Tibial nerve (tissue), 4 donors: ENCODE measurements around the gene DGKQ.

Experiments
- EP300 ChIP-seq, 2 donors: sonication (generic); formaldehyde crosslinking; IDR thresholded peaks; one replicate each; pipeline ENCODE4 v1.6.1; 2017; ENCODE audit warnings: antibody characterized with exemption in 2 of 2, mild to moderate bottlenecking in 1 of 2
- POLR2A ChIP-seq, 2 donors: fragments of 450-650 bp; IDR thresholded peaks; one replicate each; pipeline ENCODE4 v1.6.1; 2017; ENCODE audit warnings: antibody characterized with exemption in 2 of 2, mild to moderate bottlenecking in 2 of 2, moderate library complexity in 2 of 2
- TF ChIP-seq, protein P1 (sequence below), 5 experiments: fragments of 200-600 bp in 3 of 5; fragments of 450-650 bp in 2 of 5; sonication (generic) in 3 of 5; IDR thresholded peaks; one replicate each; pipeline ENCODE4 v1.5.1; 2016 to 2019; ENCODE audit warnings: antibody characterized with exemption in 5 of 5, mild to moderate bottlenecking in 3 of 5, moderate library complexity in 2 of 5

DNA sequence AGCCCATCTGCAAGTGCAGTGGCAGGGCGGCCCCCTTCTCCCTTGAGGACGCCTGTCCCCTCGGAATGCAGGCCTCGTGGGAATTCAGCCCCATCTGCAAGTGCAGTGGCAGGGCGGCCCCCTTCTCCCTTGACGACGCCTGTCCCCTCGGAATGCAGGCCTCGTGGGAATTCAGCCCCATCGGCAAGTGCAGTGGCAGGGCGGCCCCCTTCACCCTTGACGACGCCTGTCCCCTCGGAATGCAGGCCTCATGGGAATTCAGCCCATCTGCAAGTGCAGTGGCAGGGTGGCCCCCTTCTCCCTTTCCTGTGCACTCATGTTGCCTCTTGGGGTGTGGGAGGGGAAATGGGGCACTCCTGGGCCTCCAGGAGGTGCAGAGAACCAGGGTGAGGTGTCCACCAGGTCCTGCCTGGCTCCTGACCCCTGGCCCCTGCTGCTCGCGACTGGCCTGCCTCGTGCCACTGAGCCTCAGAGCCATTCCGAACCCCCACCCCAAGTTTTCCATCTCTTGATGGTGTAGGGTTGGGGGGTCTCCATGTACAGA is 26.6 kb upstream of the DGKQ start:
- TF ChIP-seq, protein P1, sequence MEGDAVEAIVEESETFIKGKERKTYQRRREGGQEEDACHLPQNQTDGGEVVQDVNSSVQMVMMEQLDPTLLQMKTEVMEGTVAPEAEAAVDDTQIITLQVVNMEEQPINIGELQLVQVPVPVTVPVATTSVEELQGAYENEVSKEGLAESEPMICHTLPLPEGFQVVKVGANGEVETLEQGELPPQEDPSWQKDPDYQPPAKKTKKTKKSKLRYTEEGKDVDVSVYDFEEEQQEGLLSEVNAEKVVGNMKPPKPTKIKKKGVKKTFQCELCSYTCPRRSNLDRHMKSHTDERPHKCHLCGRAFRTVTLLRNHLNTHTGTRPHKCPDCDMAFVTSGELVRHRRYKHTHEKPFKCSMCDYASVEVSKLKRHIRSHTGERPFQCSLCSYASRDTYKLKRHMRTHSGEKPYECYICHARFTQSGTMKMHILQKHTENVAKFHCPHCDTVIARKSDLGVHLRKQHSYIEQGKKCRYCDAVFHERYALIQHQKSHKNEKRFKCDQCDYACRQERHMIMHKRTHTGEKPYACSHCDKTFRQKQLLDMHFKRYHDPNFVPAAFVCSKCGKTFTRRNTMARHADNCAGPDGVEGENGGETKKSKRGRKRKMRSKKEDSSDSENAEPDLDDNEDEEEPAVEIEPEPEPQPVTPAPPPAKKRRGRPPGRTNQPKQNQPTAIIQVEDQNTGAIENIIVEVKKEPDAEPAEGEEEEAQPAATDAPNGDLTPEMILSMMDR (IDR thresholded peaks at IDR 0.05), result no peak
- TF ChIP-seq POLR2A (IDR thresholded peaks at IDR 0.05) (no peak), EP300 (IDR thresholded peaks at IDR 0.05) (no peak)
